HG03139 (cell line): ENCODE data around the gene MRTFB.

Experiments
- ATAC-seq: cut with Tn5 transposase; IDR thresholded peaks from one replicate; pipeline ENCODE4 v1.9.1; 2021; ENCODE audit not compliant: unreplicated experiment

The MRTFB gene

DNA sequence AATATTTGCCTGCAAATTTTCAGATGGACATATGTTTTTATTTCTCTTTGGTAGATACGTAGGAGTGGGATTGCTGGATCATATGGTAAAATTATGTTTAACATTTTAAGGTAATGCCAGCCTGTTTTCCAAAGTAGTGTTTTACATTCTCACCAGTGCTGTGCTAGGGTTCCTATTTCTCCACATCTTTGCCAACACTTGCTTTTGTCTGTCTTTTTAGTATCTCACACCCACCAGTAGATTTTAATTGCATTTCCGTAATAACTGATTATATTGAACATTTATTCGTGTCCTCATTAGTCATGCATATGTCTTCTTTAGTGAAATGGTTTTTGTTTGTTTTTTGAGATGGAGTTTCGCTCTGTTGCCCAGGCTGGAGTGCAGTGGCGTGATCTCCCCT lies 58.4 kb downstream of the MRTFB start:
- no peak for ATAC-seq

DNA sequence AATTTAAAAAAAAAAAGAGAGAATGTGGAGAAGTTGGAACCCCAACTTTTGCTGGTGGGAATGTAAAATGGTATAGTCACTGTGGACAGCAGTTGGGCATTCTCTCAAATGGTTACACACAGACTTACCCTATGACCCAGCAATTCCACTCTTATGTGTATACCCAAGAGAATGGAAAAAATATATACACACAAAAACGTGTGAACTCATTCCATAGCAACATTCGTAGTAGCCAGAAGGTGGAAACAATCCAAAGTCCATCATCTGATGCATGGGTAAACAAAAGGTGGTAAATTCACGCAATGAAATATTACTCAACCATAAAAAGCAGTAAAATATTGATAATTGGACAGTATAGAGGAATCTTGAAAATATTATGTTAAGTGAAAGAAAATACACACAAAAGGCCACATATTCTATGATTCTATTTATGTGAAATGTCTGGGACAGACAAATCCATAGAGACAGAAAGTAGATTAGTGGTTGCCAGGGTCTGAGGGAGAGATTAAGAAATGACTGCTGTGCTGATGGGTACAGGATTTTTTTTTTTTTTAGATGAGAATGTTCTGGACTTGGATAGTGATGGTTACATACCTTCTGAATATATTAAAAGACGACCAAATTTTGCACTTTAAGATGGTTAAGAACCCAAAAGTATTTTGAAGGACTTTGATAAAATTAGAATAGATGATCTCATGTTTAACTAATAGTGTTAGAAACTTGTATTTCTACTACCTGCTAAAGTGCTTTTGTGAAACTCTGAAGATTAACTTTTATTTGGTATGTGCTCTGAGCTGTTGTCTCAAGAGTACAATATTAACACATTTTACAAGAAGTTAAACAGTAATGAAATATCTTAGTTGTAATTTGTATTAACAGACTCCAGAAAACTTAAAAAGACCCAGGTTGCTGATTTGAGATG lies 60.9 kb downstream of the MRTFB start:
- no peak for ATAC-seq

DNA sequence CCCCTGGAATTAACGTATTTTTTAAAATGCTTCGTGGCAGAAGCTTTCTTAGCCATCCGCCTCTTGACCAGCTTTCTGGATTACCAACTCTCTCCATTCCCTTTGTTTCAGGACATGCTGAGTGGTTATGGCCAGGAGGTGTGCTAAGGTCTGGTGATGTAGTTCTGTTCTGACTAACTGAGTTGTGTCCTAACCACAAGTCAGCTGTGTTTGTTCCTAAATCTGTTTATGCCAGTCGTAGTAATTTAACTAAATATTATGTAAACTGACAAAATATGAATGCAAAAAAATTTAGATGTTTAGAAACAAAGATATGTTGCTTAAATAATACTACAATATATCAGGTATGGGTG lies 61.6 kb downstream of the MRTFB start:
- no peak for ATAC-seq

DNA sequence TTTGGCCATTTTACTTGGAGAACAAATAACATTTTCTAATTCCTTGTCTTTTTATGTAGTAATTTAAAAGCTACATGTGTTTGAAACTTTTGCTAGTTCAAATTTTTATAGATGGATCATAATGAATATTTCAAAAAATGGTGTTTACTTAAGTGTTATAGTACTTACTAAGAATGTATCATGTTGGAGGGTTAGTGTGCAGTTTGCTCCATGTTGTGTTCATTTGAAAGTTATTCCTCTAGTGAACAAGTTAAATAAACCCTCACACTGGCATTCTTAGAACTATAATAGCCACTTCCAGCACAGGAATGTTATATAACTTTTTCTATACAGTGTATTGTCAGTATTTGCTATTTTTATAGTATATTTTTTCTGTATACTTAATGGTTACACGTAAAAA lies 62.8 kb downstream of the MRTFB start:
- no peak for ATAC-seq

DNA sequence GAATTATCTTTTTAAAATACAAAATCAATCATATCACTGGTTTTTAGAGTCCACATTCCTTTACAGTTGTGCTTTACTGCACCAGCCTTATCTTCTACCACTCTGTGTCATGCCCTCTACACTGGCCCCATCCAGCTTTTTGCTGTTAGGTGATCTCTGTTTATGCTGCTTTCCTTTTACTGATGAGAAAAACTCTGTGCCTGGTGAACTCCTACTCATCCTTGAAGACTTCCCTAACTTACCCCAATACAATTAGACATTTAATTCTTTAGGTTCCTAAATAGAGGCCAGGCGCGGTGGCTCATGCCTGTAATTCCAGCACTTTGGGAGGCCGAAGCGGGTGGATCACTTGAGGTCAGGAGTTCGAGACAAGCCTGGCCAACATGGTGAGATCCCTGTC lies 64.6 kb downstream of the MRTFB start:
- ATAC-seq: no peak

DNA sequence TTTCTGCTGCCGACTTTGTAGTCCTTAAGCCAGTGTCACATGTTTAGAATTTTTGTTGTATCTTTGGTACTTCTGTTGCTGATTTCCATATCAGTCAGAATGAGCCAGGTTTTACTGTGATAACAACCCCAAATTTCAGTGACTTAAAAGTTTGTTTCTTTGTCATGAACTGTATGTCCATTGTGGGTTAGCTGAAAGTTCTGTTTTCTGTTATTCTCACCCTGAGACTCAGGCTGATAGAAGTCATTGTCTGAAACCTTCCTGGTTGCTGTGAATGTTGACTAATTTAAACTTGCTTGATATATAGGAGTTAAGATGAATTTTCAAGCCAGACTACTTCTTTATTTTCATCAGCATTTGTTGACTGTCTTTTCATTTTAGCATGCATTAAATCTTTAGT lies 68.8 kb downstream of the MRTFB start:
- ATAC-seq: no peak

DNA sequence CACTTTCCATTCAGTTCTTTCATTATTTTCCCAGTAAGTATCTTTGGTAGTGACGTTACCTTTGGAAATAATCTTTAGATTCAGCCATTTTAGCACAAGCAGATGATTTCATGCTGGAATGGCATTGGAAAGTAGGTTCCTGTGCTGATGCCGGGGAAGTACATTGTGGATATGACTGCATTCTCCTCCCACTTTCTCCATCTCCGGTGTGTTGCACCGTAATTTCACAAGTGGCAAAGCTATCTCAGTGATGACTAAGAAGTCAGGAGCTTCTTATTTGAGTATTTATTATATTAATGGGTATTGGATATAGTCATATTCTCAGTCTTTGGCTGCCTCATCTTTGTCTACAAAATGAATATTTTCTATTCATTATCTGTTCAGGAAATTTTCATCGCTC lies 69.8 kb downstream of the MRTFB start:
- no peak for ATAC-seq

DNA sequence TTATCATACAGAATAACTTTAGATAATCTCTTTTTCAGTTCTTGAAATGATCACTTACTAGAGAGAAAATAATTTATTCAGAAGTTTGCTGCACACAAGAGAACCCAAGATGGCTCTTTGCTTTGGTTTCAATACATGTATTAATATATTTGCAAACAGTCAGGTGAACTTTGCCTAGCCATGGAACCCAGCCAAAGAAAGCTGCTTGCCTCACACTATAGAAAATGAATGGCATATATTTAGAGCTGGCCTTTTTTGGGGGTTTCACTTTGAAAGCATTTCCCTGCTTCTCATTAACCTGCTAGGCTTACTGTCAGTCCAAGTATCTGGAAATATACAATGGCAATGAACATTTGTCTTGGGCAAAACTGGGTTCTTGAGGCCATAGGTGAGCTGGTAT lies 75.3 kb downstream of the MRTFB start:
- no peak for ATAC-seq

DNA sequence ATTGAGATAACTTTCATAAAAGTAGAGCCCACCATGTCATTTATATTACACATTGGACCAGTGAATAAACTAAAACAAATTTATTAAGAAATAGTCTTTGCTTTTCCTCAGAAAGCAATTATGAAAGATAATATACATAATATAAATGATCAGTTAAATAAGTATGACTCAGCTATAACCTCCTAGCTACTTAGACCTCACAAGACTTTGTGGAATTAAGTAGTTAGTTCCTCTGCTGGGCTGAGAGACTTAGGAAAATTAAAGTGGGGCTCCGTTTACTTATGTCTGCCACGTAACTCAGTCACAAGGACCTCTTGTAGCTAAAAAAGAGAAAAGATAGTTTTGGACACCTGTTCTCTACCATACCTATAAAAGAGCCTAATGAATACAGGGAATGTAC lies 76.9 kb downstream of the MRTFB start:
- ATAC-seq: no peak

DNA sequence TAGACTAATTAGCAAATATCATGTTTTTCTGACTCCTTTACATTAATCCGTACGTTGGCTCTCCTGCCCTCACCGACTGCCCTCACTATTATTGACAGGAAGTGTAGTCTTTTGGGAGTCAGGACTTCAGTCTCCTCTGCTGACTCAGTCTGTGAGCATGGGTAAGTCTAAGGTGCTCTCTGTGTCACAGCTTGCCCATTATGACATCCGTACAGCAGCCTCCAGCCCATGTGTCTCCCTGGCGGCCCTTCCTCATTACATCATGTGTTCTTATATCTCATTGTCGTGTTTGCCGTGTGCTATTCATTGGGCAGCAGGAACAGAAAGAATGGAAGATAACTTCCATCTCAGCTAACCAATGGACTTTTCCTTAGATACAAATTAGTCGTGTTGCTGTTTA lies 77.5 kb downstream of the MRTFB start:
- ATAC-seq: no peak

DNA sequence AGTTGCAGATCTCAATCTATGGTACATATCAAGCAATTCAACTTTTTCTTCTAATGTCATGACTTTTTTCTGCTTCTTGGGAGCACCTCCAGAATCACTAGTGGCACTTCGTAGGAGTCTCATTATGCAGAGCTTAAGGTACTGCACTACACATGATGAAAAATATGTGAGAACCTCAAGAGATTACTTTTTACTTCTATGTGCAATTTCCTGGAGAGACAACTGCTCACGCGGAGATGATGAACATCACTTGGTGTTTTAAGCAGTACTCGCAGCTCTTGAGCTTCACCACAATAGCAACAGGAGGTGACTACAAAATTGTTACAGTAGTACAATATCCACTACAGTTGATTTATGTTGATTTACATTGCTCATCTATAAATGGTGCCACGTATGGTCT lies 79.7 kb downstream of the MRTFB start:
- no peak for ATAC-seq

DNA sequence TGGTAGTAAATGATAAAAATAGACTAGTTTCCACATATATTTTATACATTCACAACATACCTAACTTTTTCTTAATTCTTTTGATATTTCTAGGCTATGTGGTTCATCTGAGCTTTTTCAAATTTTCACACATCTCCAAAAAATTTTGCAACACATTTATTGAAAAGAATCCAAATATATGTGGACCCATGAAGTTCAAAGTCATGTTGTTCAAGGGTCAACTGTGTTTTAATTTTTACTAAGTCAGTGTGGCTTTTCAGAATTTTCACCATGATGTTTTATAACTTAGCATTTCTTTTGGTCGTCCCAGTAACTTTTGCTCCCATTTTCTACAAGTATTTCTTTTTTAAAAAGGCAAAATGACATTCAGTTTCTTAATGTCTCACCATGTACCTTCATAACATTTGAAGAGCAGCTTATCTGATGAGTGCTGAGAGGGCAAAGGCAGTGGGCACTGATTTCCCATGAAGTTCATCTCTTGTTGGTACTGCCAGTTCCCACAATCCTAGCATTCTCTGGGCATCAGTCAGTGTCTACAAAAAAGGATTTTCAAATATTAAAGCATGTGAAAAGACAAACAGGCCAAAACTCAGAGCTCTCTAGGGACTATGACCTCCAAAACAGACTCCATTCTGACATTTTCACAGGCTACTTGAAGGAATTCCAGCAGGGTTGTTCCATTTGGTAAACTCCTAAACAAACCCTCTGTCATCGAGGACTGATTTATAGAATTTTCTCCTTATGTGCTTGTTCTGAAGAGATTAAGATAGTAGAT lies 80.3 kb downstream of the MRTFB start:
- ATAC-seq: no peak

DNA sequence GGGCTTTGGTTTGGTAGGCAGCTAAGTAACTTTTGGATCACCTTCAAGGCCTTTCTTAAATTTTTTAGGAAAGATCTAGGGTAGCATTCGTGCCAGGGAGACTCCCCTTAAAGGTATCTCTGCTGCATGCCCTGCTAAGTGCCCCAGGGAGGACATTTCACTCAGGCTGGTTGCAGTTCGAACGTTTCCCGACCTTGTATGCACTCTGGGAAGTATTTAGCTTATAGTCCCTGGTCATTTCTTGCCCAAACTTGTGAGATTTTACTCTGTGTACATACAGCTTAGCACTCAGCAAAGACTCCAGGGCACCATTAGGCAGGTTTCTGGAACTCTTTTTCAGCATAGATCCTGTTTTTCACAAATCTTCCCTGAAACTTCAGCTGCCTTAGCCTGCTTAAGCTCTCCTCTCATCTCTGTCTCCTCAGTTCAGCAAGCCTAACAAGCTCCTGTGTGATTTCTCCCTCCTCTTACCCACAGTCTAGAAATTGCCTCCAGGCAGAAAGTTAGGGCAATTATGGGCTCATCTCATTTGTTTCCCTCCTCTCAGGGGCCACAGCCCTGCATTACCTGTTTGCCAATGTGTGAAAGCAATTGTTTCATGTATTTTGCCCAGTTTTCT lies 84.6 kb downstream of the MRTFB start:
- ATAC-seq: no peak

DNA sequence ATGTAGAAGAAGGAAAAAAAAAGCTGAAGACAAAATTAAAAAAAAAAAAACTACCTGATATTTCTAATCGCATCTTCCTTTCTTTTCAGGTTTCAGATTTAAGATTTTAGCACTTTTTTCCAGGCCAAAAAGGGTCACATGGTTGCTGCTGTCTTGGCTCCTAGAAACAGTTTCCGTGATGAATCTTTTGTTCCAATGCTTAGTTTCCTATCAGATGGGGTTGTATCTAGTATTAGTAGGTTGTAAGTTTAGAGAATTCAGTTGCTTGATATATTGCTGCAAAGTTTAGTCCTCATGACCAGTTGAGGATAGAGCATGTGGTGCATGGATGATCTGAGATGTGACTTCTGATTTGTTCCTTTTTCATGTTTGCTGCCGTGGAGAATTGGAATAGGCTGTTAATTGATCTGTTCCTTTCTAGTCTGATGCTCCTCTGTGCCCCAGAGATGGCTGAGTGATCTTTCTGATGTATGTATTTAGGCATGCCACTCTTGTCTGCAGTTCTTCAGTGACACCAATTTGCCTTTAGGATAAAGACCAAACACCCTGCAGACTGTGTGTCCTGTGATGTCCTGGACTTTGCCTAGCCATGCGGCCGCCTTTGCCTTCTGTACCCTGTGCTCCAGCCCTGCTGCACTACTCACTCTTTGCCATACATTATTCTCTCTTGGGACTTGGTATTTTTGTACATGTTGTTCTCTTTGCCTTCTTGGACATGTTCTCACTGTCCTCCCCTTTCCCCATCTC lies 94.0 kb downstream of the MRTFB start:
- ATAC-seq: no peak

DNA sequence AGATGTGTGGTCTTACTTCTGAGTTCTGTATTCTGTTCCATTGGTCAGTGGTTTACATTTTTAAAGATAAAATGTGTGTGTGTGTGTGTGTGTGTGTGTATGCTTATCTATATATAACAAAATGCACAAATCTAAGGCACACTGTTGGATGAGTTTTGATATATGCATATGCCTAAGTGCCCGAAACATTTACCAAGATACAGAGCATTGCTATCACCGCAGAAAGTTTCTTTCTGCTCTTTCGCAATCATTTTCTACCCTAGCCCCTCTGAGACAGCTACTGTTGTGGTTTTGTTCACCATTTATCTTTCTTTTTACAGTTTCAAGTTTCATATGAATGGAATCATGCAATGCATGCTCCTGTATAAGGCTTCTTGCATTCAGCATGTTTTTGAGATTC lies 97.0 kb downstream of the MRTFB start:
- ATAC-seq: no peak

DNA sequence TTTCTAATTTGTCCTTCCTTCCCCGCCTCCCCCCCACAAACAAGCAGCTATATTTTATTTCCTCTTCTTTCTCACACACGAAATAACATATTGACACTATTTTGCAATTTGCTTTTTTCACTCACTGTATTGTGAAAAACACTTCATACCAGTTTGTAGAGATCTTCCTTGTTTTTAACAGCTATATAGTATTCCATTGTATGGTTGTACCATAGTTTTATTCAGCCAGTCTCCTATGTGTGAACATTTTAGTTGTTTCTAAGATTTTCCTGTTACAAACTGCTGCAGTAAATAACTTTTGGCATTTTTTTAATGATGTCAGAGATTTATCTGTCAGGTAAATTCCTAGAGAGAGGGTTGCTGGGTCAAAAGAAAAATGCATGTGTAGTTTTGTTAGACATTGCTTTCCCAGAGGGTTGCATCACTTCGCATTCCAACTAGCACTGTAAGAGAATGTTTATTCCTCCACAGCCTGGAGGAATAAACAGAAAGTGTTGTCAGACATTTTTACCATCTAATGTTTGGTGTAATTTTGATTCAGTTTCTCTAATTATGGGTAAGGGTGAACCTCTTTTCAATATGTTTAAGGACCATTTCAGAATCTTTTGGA lies 101.2 kb downstream of the MRTFB start:
- no peak for ATAC-seq

DNA sequence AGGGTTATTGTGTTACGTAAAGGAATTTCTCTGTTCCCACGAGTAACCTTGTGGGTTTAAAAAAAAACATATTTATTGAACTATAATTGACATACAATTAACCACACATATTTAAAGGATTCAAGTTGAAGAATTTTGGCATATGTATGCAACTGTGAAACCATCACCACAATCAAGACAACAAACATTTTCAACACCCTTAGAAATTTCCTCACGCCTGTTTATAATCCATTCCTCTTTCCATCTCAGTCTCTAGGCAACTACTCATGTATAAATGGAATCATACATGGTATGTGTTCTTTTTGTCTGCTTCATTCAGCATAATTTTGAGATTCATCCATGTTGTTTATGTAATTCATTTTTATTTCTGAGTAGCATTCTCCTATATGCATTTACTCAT lies 104.0 kb downstream of the MRTFB start:
- ATAC-seq: no peak

DNA sequence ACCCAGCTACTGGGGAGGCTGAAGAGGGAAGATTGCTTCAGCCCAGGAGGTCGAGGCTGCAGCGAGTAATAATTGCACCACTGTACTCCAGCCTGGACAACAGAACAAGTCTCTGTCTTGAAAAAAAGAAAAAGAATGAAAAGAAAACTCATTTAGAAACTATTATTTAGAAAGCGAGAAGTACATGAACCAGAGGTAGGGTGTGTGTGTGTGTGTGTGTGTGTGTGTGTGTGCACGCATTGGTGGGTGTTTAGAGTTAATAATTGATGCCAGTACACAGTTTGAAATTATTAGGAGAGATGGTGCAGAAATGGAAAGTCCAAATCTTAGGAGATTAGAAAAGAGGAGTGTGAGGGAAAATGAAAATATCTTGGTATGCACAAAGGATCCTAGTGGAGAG lies 106.6 kb downstream of the MRTFB start:
- ATAC-seq: no peak

DNA sequence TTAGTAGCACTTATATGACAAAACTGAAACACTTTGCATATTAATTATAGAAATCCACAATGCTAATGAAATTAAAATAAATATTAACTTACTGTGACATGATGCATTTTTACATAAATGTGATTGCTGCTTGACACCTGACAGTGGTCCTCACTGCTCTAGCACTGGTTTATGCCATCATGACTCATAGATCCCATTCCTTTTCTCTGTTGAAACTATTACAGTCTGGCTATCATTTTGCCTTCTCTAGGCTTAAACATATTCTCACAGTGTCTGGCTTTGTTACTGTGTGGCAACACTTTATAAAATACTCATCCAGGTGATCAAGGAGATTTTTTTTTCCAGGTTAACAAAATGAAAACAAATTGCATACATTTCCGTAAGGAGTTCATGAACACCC lies 108.0 kb downstream of the MRTFB start:
- no peak for ATAC-seq

DNA sequence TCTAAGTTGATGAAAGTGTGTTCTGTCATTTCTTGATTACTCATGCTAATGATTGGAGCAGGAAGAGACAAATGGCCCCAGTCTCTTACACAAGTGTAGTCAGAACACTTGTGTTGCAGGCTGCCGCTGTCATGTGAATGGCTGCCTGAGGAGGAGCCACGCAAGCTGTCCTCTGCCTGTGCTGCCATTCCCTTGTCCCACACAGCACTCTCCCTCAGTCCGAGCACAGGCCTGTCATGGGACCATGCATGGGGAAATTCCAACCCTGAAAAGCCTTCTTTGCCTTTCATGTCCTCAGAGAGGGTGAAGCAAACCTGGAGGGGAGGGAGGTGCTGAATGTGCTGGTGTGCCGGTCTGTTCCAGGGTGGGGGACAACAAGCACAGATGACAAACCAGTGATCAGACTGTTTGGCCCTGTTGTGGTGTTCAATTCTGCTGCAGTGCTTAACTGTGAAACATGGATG lies 109.4 kb downstream of the MRTFB start:
- ATAC-seq: no peak
